GM21367 (cell line): ENCODE measurements around the gene B4GALT7.
"Not testable (repeated sequence)": the region's sequence is repeated elsewhere in the genome, so short reads cannot be mapped to it uniquely, and the experiment has no call there.

Experiments
- ATAC-seq: cut with Tn5 transposase; IDR thresholded peaks from one replicate; pipeline ENCODE4 v1.9.1; 2021; ENCODE audit not compliant: unreplicated experiment

Gene B4GALT7

GRCh38 chr5:177608243-177609075 lies 8.5 kb downstream of the B4GALT7 start:
- ATAC-seq: no peak

GRCh38 chr5:177609076-177610059 lies 9.4 kb downstream of the B4GALT7 start:
- ATAC-seq: no peak

GRCh38 chr5:177610131-177610769 lies 10.3 kb downstream of the B4GALT7 start:
- ATAC-seq: no peak

GRCh38 chr5:177610770-177611445 lies 11.0 kb downstream of the B4GALT7 start:
- no peak for ATAC-seq

GRCh38 chr5:177611446-177612214 lies 11.7 kb downstream of the B4GALT7 start:
- ATAC-seq: no peak

GRCh38 chr5:177612215-177612673 lies 12.3 kb downstream of the B4GALT7 start:
- no peak for ATAC-seq

GRCh38 chr5:177620560-177620959 lies 20.6 kb downstream of the B4GALT7 start:
- no peak for ATAC-seq

- ATAC-seq: not testable (repeated sequence)
Measured at GRCh38 chr5:177624172-177624571, 24.2 kb downstream of the B4GALT7 start.

- not testable (repeated sequence) for ATAC-seq
Measured at GRCh38 chr5:177630186-177630585, 30.3 kb downstream of the B4GALT7 start.

- not testable (repeated sequence) for ATAC-seq
Measured at GRCh38 chr5:177634912-177635311, 35.0 kb downstream of the B4GALT7 start.

- not testable (repeated sequence) for ATAC-seq
Measured at GRCh38 chr5:177645462-177645861, 45.5 kb downstream of the B4GALT7 start.

- ATAC-seq: not testable (repeated sequence)
Measured at GRCh38 chr5:177651235-177651634, 51.3 kb downstream of the B4GALT7 start.

GRCh38 chr5:177657846-177658245 lies 57.9 kb downstream of the B4GALT7 start:
- ATAC-seq: not testable (repeated sequence)

- not testable (repeated sequence) for ATAC-seq
Measured at GRCh38 chr5:177658542-177658941, 58.6 kb downstream of the B4GALT7 start.
